Hepatocyte (in vitro differentiated cells): Measurements from ENCODE around the gene ITPR2. TPM values are rescaled to one million over a fixed set of nuclear protein-coding genes. Genes with fewer than 3 reads are reported as not detected.
A peak's percentile ranks its signal among the peaks of the same experiment; 100 is the strongest.

Experiments
- DNase-seq: peaks from one replicate; pipeline ENCODE4 v3.0.0-alpha.2; 2016; ENCODE audit warnings: low spot score
- H2AFZ ChIP-seq: fragments of 200-600 bp; sonication (generic); 2 replicates; pipeline ENCODE4 v1.6.0; 2016; ENCODE audit warnings: antibody characterized with exemption, mild to moderate bottlenecking
- H3K27ac ChIP-seq: fragments of 200-600 bp; sonication (generic); 2 replicates; pipeline ENCODE4 v1.5.1; 2016; ENCODE audit warnings: mild to moderate bottlenecking
- H3K27me3 ChIP-seq: fragments of 200-600 bp; sonication (generic); 2 replicates; pipeline ENCODE4 v1.6.1; 2016
- H3K36me3 ChIP-seq: fragments of 200-600 bp; sonication (generic); replicated peaks from 2 replicates; pipeline ENCODE4 v1.5.1; 2016; ENCODE audit warnings: low read depth; ENCODE audit not compliant: insufficient read depth
- H3K4me1 ChIP-seq: fragments of 200-600 bp; sonication (generic); 2 replicates; pipeline ENCODE4 v1.5.1; 2016; ENCODE audit warnings: mild to moderate bottlenecking, moderate library complexity; ENCODE audit not compliant: insufficient read depth
- H3K4me2 ChIP-seq: fragments of 200-600 bp; sonication (generic); 2 replicates; pipeline ENCODE4 v1.6.0; 2016
- H3K4me3 ChIP-seq: fragments of 200-600 bp; sonication (generic); 2 replicates; pipeline ENCODE4 v1.5.1; 2016; ENCODE audit warnings: mild to moderate bottlenecking
- H3K79me2 ChIP-seq: fragments of 200-600 bp; sonication (generic); 2 replicates; pipeline ENCODE4 v1.6.0; 2017; ENCODE audit warnings: mild to moderate bottlenecking
- H3K9me2 ChIP-seq: fragments of 200-600 bp; sonication (generic); replicated peaks from 2 replicates; pipeline ENCODE4 v1.6.0; 2017; ENCODE audit warnings: mild to moderate bottlenecking; ENCODE audit not compliant: insufficient read depth
- H3K9me3 ChIP-seq: fragments of 200-600 bp; sonication (generic); 2 replicates; pipeline ENCODE4 v1.5.1; 2016; ENCODE audit warnings: low read depth, mild to moderate bottlenecking
- H4K20me1 ChIP-seq: fragments of 200-600 bp; sonication (generic); 2 replicates; pipeline ENCODE4 v1.6.0; 2016; ENCODE audit warnings: mild to moderate bottlenecking; ENCODE audit not compliant: insufficient read depth, poor library complexity, severe bottlenecking
- CTCF ChIP-seq: fragments of 200-600 bp; sonication (generic); IDR thresholded peaks from 2 replicates; pipeline ENCODE4 v1.5.1; 2016; ENCODE audit warnings: antibody characterized with exemption, mild to moderate bottlenecking; ENCODE audit not compliant: poor library complexity
- EZH2 ChIP-seq: fragments of 200-600 bp; sonication (generic); IDR thresholded peaks from 2 replicates; pipeline ENCODE4 v1.6.1; 2016; ENCODE audit warnings: antibody characterized with exemption, mild to moderate bottlenecking, borderline replicate concordance
- EZH2phosphoT487 ChIP-seq: fragments of 200-600 bp; sonication (generic); IDR thresholded peaks from one replicate; pipeline ENCODE4 v1.6.1; 2018; ENCODE audit warnings: antibody characterized with exemption, mild to moderate bottlenecking, low read depth, moderate library complexity; ENCODE audit not compliant: unreplicated experiment, severe bottlenecking
- WGBS: methylation state at CpG from one replicate; pipeline ENCODE4 v1.1.6; 2016; ENCODE audit warnings: low lambda C conversion rate; ENCODE audit errors: missing lambda C conversion rate; 5-methylcytosine and 5-hydroxymethylcytosine counted together
- polyA plus RNA-seq: library from polyadenylated mRNA; unstranded; fragments of >200 nt; fragmentation: Nextera tagmentation; extraction: Ambion mirVana; gene quantifications from 2 replicates; pipeline ENCODE4 v1.2.1, GENCODE V29; 2016
- total RNA-seq: library from RNA; depleted of rRNA; stranded (reverse); fragments of >200 nt; gene quantifications from 2 replicates; pipeline ENCODE4 v1.2.3, GENCODE V29; 2014

ITPR2 gene
- total and polyA plus RNA-seq, 2 experiments from 2014 or later, result 22.0 to 51.4 TPM

DNA sequence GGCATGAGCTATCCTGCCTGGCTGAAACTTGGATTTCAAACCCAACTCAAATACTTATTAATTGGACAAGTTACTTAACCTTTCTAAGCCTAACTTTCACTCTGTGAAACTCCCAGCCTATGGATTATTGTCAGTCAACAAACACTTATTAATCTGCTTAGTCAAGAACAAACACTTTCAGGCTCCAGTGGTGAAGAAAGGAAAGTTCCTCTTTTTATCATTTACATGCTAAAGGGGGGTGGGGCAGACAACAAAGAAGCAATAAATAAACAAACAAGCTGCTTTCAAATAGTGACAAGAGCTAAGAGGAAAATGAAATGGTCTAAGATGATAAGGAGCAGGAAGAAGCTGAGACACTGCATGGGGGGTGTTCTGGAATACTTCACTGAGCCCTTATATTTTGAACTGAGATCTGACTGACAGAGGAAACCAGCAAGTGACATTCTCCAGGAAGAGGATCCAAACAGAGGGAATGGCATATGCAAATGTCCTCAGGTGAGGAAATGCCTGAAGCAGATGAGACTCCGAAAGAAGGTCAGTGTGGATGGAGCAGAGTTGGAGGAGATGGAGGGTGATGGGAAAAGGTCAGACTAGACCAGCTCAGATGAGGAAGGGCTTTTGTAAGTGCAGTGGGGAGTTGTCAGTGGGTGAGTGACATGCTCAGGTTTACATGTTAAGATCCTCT is 259.6 kb downstream of the ITPR2 start:
- no peaks in the 10 kb centered on the region for H4K20me1 ChIP-seq
- no peaks in the 10 kb centered on the region for H3K9me3 ChIP-seq
- TF ChIP-seq EZH2 (no peak), EZH2phosphoT487 (no peak), CTCF (no peak)
- H3K9me2 ChIP-seq, result no peaks in the 10 kb centered on the region
- H3K79me2 ChIP-seq, result no peaks in the 10 kb centered on the region
- H3K4me1 ChIP-seq, result peaks cover 8% of the 10 kb centered on the region
- no peaks in the 10 kb centered on the region for H3K27me3 ChIP-seq
- no peaks in the 10 kb centered on the region for H3K36me3 ChIP-seq
- H3K27ac ChIP-seq, result no peak overlapping the region
- H2AFZ ChIP-seq, result no peak overlapping the region
- no peak overlapping the region for H3K4me3 ChIP-seq
- 92% methylated on average over 1 of the region's 1 CpG for WGBS
- H3K4me2 ChIP-seq, result no peak overlapping the region
- no peak for DNase-seq

- Histone ChIP-seq H3K4me2 (no peak overlapping the region), H3K79me2 (no peaks in the 10 kb centered on the region), H3K36me3 (no peaks in the 10 kb centered on the region), H3K9me3 (no peaks in the 10 kb centered on the region), H3K4me1 (peaks cover 8% of the 10 kb centered on the region), H3K4me3 (no peak overlapping the region), H2AFZ (no peak overlapping the region), H4K20me1 (no peaks in the 10 kb centered on the region), H3K27me3 (no peaks in the 10 kb centered on the region), H3K27ac (peak overlapping the region; percentile 54), H3K9me2 (no peaks in the 10 kb centered on the region)
- WGBS, result 30% methylated on average over 1 of the region's 1 CpG
- TF ChIP-seq EZH2phosphoT487, result no peak
- no peak for DNase-seq
Observed at GRCh38 chr12:26572137-26572536, 260.9 kb downstream of the ITPR2 start.

DNA sequence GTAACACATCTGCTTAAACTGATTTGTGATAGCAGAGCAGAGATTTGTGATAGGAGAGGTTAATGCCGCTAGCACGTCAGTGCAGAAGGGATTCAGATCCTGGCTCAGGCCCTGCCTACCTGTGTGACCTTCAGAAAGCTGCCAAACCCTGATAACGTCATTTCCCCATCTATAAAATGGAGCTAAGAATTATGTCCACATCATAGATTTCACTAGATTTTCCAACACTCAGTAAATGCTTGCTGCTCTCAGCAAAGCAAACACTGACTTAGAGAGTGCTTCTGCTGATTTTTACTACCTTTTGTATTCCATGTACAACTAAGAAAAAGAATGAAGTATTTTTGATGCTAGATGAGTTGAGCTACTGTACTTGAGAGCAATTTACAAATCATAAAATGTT is 261.4 kb downstream of the ITPR2 start:
- no peak overlapping the region for H2AFZ ChIP-seq
- H3K27me3 ChIP-seq, result no peaks in the 10 kb centered on the region
- DNase-seq, result peak; percentile 16
- H3K27ac ChIP-seq, result no peak overlapping the region
- H3K79me2 ChIP-seq, result no peaks in the 10 kb centered on the region
- H3K4me2 ChIP-seq, result no peak overlapping the region
- no peak overlapping the region for H3K4me3 ChIP-seq
- no peak for TF ChIP-seq CTCF
- no peak for TF ChIP-seq EZH2
- TF ChIP-seq EZH2phosphoT487, result no peak
- no peaks in the 10 kb centered on the region for H4K20me1 ChIP-seq
- no peaks in the 10 kb centered on the region for H3K9me2 ChIP-seq
- WGBS, result 63% methylated on average over 3 of the region's 3 CpGs
- peaks cover 8% of the 10 kb centered on the region for H3K4me1 ChIP-seq
- no peaks in the 10 kb centered on the region for H3K36me3 ChIP-seq
- no peaks in the 10 kb centered on the region for H3K9me3 ChIP-seq

- no peak overlapping the region for H3K4me3 ChIP-seq
- peaks cover 5% of the 10 kb centered on the region for H3K4me1 ChIP-seq
- no peak for TF ChIP-seq EZH2
- no peak for TF ChIP-seq CTCF
- TF ChIP-seq EZH2phosphoT487, result no peak
- H4K20me1 ChIP-seq, result no peaks in the 10 kb centered on the region
- no peak overlapping the region for H2AFZ ChIP-seq
- no peak overlapping the region for H3K27ac ChIP-seq
- no peaks in the 10 kb centered on the region for H3K9me3 ChIP-seq
- H3K79me2 ChIP-seq, result no peaks in the 10 kb centered on the region
- no peaks in the 10 kb centered on the region for H3K27me3 ChIP-seq
- no peaks in the 10 kb centered on the region for H3K9me2 ChIP-seq
- WGBS, result 83% methylated on average over 2 of the region's 2 CpGs
- no peak for DNase-seq
- H3K4me2 ChIP-seq, result no peak overlapping the region
- H3K36me3 ChIP-seq, result no peaks in the 10 kb centered on the region
Observed at GRCh38 chr12:26567126-26567525, 265.9 kb downstream of the ITPR2 start.
